Neural cell (in vitro differentiated cells): ENCODE measurements around the gene C4BPB.
"Not testable (repeated sequence)": the region's sequence is repeated elsewhere in the genome, so short reads cannot be mapped to it uniquely, and the experiment has no call there.

Experiments used
- POLR2AphosphoS5 ChIP-seq: IDR thresholded peaks from 2 replicates; pipeline ENCODE4 v1.6.1; 2012
- TF ChIP-seq, protein P1 (sequence below): fragments of 450-650 bp; IDR thresholded peaks from 2 replicates; pipeline ENCODE4 v1.5.1; 2014; ENCODE audit warnings: antibody characterized with exemption, mild to moderate bottlenecking, moderate library complexity; ENCODE audit not compliant: poor library complexity, severe bottlenecking

DNA sequence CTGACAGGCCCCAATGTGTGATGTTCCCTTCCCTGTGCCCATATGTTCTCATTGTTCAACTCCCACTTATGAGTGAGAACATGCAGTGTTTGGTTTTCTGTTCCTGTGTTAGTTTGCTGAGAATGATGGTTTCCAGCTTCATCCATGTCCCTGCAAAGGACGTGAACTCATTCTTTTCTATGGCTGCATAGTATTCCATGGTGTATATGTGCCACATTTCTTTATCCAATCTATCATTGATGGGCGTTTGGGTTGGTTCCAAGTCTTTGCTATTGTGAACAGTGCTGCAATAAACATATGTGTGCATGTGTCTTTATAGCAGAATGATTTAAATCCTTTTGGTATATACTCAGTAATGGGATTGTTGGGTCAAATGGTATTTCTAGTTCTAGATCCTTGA lies 47.3 kb upstream of the C4BPB start:
- TF ChIP-seq POLR2AphosphoS5, result not testable (repeated sequence)
- TF ChIP-seq, protein P1, sequence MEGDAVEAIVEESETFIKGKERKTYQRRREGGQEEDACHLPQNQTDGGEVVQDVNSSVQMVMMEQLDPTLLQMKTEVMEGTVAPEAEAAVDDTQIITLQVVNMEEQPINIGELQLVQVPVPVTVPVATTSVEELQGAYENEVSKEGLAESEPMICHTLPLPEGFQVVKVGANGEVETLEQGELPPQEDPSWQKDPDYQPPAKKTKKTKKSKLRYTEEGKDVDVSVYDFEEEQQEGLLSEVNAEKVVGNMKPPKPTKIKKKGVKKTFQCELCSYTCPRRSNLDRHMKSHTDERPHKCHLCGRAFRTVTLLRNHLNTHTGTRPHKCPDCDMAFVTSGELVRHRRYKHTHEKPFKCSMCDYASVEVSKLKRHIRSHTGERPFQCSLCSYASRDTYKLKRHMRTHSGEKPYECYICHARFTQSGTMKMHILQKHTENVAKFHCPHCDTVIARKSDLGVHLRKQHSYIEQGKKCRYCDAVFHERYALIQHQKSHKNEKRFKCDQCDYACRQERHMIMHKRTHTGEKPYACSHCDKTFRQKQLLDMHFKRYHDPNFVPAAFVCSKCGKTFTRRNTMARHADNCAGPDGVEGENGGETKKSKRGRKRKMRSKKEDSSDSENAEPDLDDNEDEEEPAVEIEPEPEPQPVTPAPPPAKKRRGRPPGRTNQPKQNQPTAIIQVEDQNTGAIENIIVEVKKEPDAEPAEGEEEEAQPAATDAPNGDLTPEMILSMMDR, result not testable (repeated sequence)
